K562 (cell line): ENCODE measurements around the gene TPCN1. TPM values are rescaled to one million over a fixed set of nuclear protein-coding genes. Genes with fewer than 3 reads are reported as not detected.

Experiments
- ATAC-seq: fragments of 200-7000 bp; cut with Tn5 transposase; 3 replicates; pipeline ENCODE4 v1.9.1; 2020; ENCODE audit warnings: moderate library complexity
- BruUV-seq: library from RNA; stranded (reverse); fragments of 400-500 nt; replicated peaks from 2 replicates; lab custom pipeline; 2021; lab: Mats Ljungman, UMichigan
- CTCF ChIA-PET: fragments of 300-600 bp; formaldehyde crosslinking; extraction: SDS; loops from one replicate; lab custom pipeline; 2021; ENCODE audit warnings: low intra/inter-chr PET ratio; lab: Yijun Ruan, JAX
- POLR2A ChIA-PET: fragments of 300-600, 350-650 bp; sonication (Branson Sonifier 250); formaldehyde crosslinking; extraction: SDS; loops from one replicate; lab custom pipeline; 2021; ENCODE audit warnings: antibody characterized with exemption, inconsistent platforms; lab: Yijun Ruan, JAX
- DNase-seq, 4 experiments: peaks; one replicate each; pipeline versions ENCODE4 v3.0.0 to v3.0.0-alpha.2; 2011 to 2018; ENCODE audit warnings: low spot score in 3 of 4, mixed read lengths in 3 of 4; ENCODE audit errors: extremely low read depth in 1 of 4
- FAIRE-seq: peaks from 2 replicates; lab custom pipeline; 2011; peaks lifted over from hg19 to GRCh38; lab: Jason Lieb, UNC
- H2AFZ ChIP-seq: 2 replicates; pipeline ENCODE4 v1.6.0; 2011; ENCODE audit warnings: low read depth, low read length, control low read depth, inconsistent platforms
- H3K27ac ChIP-seq: fragments of 200-600 bp; 3 replicates; pipeline ENCODE4 v1.8.0; 2011; ENCODE audit warnings: low read depth, mild to moderate bottlenecking, control low read depth, inconsistent platforms, low read length, moderate library complexity, mixed read lengths; ENCODE audit errors: extremely low read depth
- H3K27me3 ChIP-seq, 2 experiments: fragments of 300-600 bp in 1 of 2; 2 replicates in 1 of 2; 3 replicates in 1 of 2; pipeline versions ENCODE4 v1.6.0 to v1.8.0; 2011; ENCODE audit warnings: inconsistent platforms in 2 of 2, low read length in 2 of 2, mild to moderate bottlenecking in 1 of 2, mixed read lengths in 1 of 2, moderate library complexity in 1 of 2; ENCODE audit not compliant: control insufficient read depth in 2 of 2, insufficient read depth in 2 of 2
- H3K36me3 ChIP-seq: fragments of 300-600 bp; 3 replicates; pipeline ENCODE4 v1.8.0; 2011; ENCODE audit warnings: mild to moderate bottlenecking, low read length, inconsistent platforms; ENCODE audit not compliant: control insufficient read depth, insufficient read depth
- H3K4me1 ChIP-seq, 2 experiments: fragments of 200-600 bp in 1 of 2; replicated peaks in 1 of 2; 2 replicates in 1 of 2; 3 replicates in 1 of 2; pipeline versions ENCODE4 v1.5.1 to v1.8.0; 2011; ENCODE audit warnings: inconsistent platforms in 2 of 2, low read length in 2 of 2, mild to moderate bottlenecking in 1 of 2, mixed read lengths in 1 of 2, moderate library complexity in 1 of 2; ENCODE audit not compliant: control insufficient read depth in 2 of 2, insufficient read depth in 2 of 2
- H3K4me2 ChIP-seq: 2 replicates; pipeline ENCODE4 v1.6.1; 2011; ENCODE audit warnings: low read length, control low read depth, inconsistent platforms, mixed read lengths; ENCODE audit not compliant: insufficient read depth
- H3K4me3 ChIP-seq: fragments of 200-600 bp; sonication (generic), shearing (Covaris generic); 2 replicates; pipeline ENCODE4 v1.5.1; 2016; ENCODE audit warnings: control low read depth, inconsistent platforms
- H3K79me2 ChIP-seq: fragments of 200-600 bp; 3 replicates; pipeline ENCODE4 v1.8.0; 2011; ENCODE audit warnings: low read length, inconsistent platforms; ENCODE audit not compliant: control insufficient read depth, insufficient read depth
- H3K9ac ChIP-seq, 2 experiments: 2 replicates each; pipeline versions ENCODE4 v1.6.0 to v1.6.1; 2011; ENCODE audit warnings: low read depth in 2 of 2, low read length in 2 of 2, control low read depth in 1 of 2, inconsistent platforms in 1 of 2, mild to moderate bottlenecking in 1 of 2, mixed read lengths in 1 of 2; ENCODE audit not compliant: insufficient read depth in 1 of 2
- H3K9me1 ChIP-seq: one replicate; pipeline ENCODE4 v1.6.0; 2011; ENCODE audit warnings: inconsistent platforms, mild to moderate bottlenecking, low read length, moderate library complexity; ENCODE audit not compliant: control insufficient read depth, insufficient read depth
- H3K9me3 ChIP-seq: replicated peaks from 2 replicates; pipeline ENCODE4 v1.5.1; 2011; ENCODE audit warnings: low read depth, low read length, inconsistent platforms; ENCODE audit not compliant: control insufficient read depth, insufficient read depth
- H4K20me1 ChIP-seq: replicated peaks from 2 replicates; pipeline ENCODE4 v1.6.1; 2011; ENCODE audit warnings: low read length, inconsistent platforms, mixed read lengths; ENCODE audit not compliant: control insufficient read depth, insufficient read depth
- CAMTA2 ChIP-seq: fragments of 250-450 bp; sonication (Bioruptor Pico); conservative IDR thresholded peaks from 2 replicates; pipeline ENCODE4 v1.5.1; 2022
- ELF4 ChIP-seq: fragments of 450-650 bp; formaldehyde crosslinking; IDR thresholded peaks from 2 replicates; pipeline ENCODE4 v1.4.0; 2022; ENCODE audit warnings: missing genetic modification characterization
- KDM4B ChIP-seq, 2 experiments: fragments of 450-650 bp in 1 of 2; sonication (generic) in 1 of 2; IDR thresholded peaks; 2 replicates each; pipeline ENCODE4 v1.6.1; 2016 to 2017; ENCODE audit warnings: borderline replicate concordance in 2 of 2, antibody characterized with exemption in 1 of 2, low read depth in 1 of 2, mild to moderate bottlenecking in 1 of 2
- KLF10 ChIP-seq: fragments of 250-450 bp; sonication (Bioruptor Pico); IDR thresholded peaks from 2 replicates; pipeline ENCODE4 v1.6.1; 2021; ENCODE audit warnings: matching md5 sums
- NR2C1 ChIP-seq, 2 experiments: fragments of 450-650 bp; IDR thresholded peaks; 2 replicates each; pipeline ENCODE4 v1.6.1; 2017; ENCODE audit warnings: mild to moderate bottlenecking in 2 of 2, antibody characterized with exemption in 1 of 2, inconsistent platforms in 1 of 2, missing compliant biosample characterization in 1 of 2, missing genetic modification characterization in 1 of 2
- ZNF561 ChIP-seq: fragments of 450-650 bp; formaldehyde crosslinking; conservative IDR thresholded peaks from 2 replicates; pipeline ENCODE4 v1.4.0; 2020; ENCODE audit warnings: mild to moderate bottlenecking, moderate library complexity
- ZNF707 ChIP-seq: fragments of 250-450 bp; sonication (Bioruptor Pico); conservative IDR thresholded peaks from 2 replicates; pipeline ENCODE4 v1.8.0; 2022; ENCODE audit warnings: inconsistent platforms, mild to moderate bottlenecking, moderate library complexity
- ZNF780A ChIP-seq: fragments of 250-450 bp; sonication (Bioruptor Pico); IDR thresholded peaks from 2 replicates; pipeline ENCODE4 v1.5.0; 2021; ENCODE audit warnings: mild to moderate bottlenecking
- WGBS: fragments of 100-300 bp; shearing (Covaris generic); methylation state at CpG from one replicate; pipeline ENCODE4 v1.1.6; 2016; ENCODE audit warnings: low coverage, mixed read lengths; ENCODE audit not compliant: insufficient coverage; ENCODE audit errors: missing lambda C conversion rate; 5-methylcytosine and 5-hydroxymethylcytosine counted together
- in situ Hi-C: fragments of 300-500 bp; cut with MboI; formaldehyde crosslinking; loops from 4 replicates; pipeline ENCODE4 v1.15.0; 2018; ENCODE audit warnings: inconsistent platforms, mixed read lengths
- intact Hi-C: fragments of 100-400 bp; cut with micrococcal nuclease; formaldehyde crosslinking; loops from 2 replicates; pipeline ENCODE4 v1.14.2; 2022
- polyA plus RNA-seq, 8 experiments: library from polyadenylated mRNA; depleted of rRNA in 4 of 8; stranded (reverse) in 5 of 8; unstranded in 3 of 8; fragments of >200 nt; fragmentation: Nextera tagmentation in 2 of 8; fragmentation: Illumina TruSeq in 1 of 8; extraction: Ambion mirVana in 2 of 8; extraction: Trizol in 1 of 8; gene quantifications; 2 replicates each; pipeline versions ENCODE4 v1.2.1 to v1.2.3, GENCODE V29; 2011 to 2014; ENCODE audit warnings: inconsistent platforms in 1 of 8, missing spikeins in 1 of 8
- total RNA-seq, 7 experiments: library from RNA; depleted of rRNA in 6 of 7; stranded (reverse); fragments of >200 nt in 6 of 7; fragmentation: Illumina TruSeq in 2 of 7; extraction: Trizol in 2 of 7; gene quantifications; 2 replicates each; pipeline versions ENCODE4 v1.2.1 to v1.2.3, GENCODE V29; 2011 to 2021; ENCODE audit warnings: low replicate concordance in 1 of 7
- TF ChIP-seq, protein P1 (sequence below), 2 experiments: fragments of 250-450 bp in 1 of 2; fragments of 450-650 bp in 1 of 2; sonication (Bioruptor Pico) in 1 of 2; IDR thresholded peaks; 2 replicates each; pipeline versions ENCODE4 v1.6.1 to v1.8.0; 2016 to 2021; ENCODE audit warnings: mild to moderate bottlenecking in 2 of 2, moderate library complexity in 2 of 2, missing compliant biosample characterization in 1 of 2, missing genetic modification characterization in 1 of 2
- TF ChIP-seq, protein P2 (sequence below): sonication (generic); formaldehyde crosslinking; IDR thresholded peaks from 2 replicates; pipeline ENCODE4 v1.8.1; 2023; ENCODE audit warnings: mild to moderate bottlenecking, missing genetic modification reagents

Gene TPCN1
- total and polyA plus RNA-seq, 9 of the 15 experiments (the other 6 are each of a cell fraction or from before 2014, with no cell fraction given), result 0.80 to 23.8 (median 7.4) TPM

DNA sequence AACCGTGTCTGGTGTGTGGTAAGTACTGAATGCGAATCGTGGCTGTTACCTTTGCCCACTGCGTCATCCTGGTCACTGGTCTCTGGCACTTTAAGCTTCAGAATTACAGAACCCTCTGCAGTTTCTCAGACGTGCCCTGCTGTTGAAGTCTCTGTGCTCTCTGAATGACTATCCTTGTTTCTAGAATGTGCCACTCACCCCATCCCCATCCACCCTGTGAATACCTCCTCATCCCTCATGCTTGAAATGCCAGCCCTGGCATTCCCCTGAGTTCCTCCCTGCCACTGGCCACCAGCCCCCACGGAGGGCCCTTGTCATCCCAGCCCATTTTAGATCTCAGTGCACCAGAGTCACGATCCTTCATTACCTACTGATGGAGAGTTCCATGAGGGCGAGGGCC is 21.3 kb downstream of the TPCN1 start:
- POLR2A ChIA-PET, result no interaction called here
- no peak overlapping the region for H3K9ac ChIP-seq
- FAIRE-seq, result no peak

More for the DNA sequence above, 21.3 kb downstream of the TPCN1 start:
- no peak for ATAC-seq
- DNase-seq, result no peak
- H3K9me3 ChIP-seq, result no peaks in the 10 kb centered on the region
- no peaks in the 10 kb centered on the region for H3K27me3 ChIP-seq
- no peak overlapping the region for H3K27ac ChIP-seq
- no peaks in the 10 kb centered on the region for H3K9me1 ChIP-seq
- no peak overlapping the region for H3K4me2 ChIP-seq
- BruUV-seq, result no TSS peak
- WGBS, result 88% methylated on average over 8 of the region's 8 CpGs
- CTCF ChIA-PET, result no interaction called here
- TF ChIP-seq ZNF561 (CRISPR knock-in tag) (no peak), ZNF707 (no peak), ELF4 (CRISPR knock-in tag) (no peak), KDM4B (IDR thresholded peaks at IDR 0.05; ENCODE audit: borderline replicate concordance in 2 of 2, low read depth in 1 of 2) (no peak), CAMTA2 (CRISPR knock-in tag) (no peak), NR2C1 (IDR thresholded peaks at IDR 0.05) (no peak), NR2C1 (tag; IDR thresholded peaks at IDR 0.05) (no peak), KLF10 (CRISPR knock-in tag) (no peak), ZNF780A (CRISPR knock-in tag) (no peak)
- TF ChIP-seq, protein P1, sequence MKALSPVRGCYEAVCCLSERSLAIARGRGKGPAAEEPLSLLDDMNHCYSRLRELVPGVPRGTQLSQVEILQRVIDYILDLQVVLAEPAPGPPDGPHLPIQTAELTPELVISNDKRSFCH (CRISPR knock-in tag; IDR thresholded peaks at IDR 0.05), result no peak
- TF ChIP-seq, protein P1 (tag; IDR thresholded peaks at IDR 0.05), result no peak
- TF ChIP-seq, protein P2, sequence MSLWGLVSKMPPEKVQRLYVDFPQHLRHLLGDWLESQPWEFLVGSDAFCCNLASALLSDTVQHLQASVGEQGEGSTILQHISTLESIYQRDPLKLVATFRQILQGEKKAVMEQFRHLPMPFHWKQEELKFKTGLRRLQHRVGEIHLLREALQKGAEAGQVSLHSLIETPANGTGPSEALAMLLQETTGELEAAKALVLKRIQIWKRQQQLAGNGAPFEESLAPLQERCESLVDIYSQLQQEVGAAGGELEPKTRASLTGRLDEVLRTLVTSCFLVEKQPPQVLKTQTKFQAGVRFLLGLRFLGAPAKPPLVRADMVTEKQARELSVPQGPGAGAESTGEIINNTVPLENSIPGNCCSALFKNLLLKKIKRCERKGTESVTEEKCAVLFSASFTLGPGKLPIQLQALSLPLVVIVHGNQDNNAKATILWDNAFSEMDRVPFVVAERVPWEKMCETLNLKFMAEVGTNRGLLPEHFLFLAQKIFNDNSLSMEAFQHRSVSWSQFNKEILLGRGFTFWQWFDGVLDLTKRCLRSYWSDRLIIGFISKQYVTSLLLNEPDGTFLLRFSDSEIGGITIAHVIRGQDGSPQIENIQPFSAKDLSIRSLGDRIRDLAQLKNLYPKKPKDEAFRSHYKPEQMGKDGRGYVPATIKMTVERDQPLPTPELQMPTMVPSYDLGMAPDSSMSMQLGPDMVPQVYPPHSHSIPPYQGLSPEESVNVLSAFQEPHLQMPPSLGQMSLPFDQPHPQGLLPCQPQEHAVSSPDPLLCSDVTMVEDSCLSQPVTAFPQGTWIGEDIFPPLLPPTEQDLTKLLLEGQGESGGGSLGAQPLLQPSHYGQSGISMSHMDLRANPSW (CRISPR knock-in tag), result no peak
- H3K79me2 ChIP-seq, result no peaks in the 10 kb centered on the region
- no peak overlapping the region for H2AFZ ChIP-seq
- H3K4me3 ChIP-seq, result no peak overlapping the region
- in situ Hi-C loops, result no loop called here
- peaks cover 46% of the 10 kb centered on the region for H3K36me3 ChIP-seq
- no peaks in the 10 kb centered on the region for H4K20me1 ChIP-seq
- H3K4me1 ChIP-seq, result peaks cover 41 to 43% of the 10 kb centered on the region in 2 experiments
- intact Hi-C loops, result no loop called here
